IPS-20b (cell line): ENCODE results near the gene GABRG3.
"Not testable (repeated sequence)": the region's sequence is repeated elsewhere in the genome, so short reads cannot be mapped to it uniquely, and the experiment has no call there.

ENCODE experiments used
- H3K27ac ChIP-seq: one replicate; pipeline ENCODE4 v1.5.1; 2013; ENCODE audit warnings: low read length
- H3K27me3 ChIP-seq: 2 replicates; pipeline ENCODE4 v1.6.1; 2013; ENCODE audit warnings: mild to moderate bottlenecking, low read length, inconsistent platforms; ENCODE audit not compliant: insufficient read depth
- H3K36me3 ChIP-seq: 2 replicates; pipeline ENCODE4 v1.6.1; 2013; ENCODE audit warnings: low read depth, mild to moderate bottlenecking, inconsistent platforms, low read length, moderate library complexity; ENCODE audit not compliant: insufficient read depth
- H3K4me1 ChIP-seq: 2 replicates; pipeline ENCODE4 v1.6.1; 2013; ENCODE audit warnings: mild to moderate bottlenecking, control low read depth, inconsistent platforms, low read length, moderate library complexity; ENCODE audit not compliant: insufficient read depth
- H3K4me3 ChIP-seq: 2 replicates; pipeline ENCODE4 v1.5.1; 2013; ENCODE audit warnings: mild to moderate bottlenecking, low read length, inconsistent platforms
- H3K9ac ChIP-seq: 2 replicates; pipeline ENCODE4 v1.6.1; 2013; ENCODE audit warnings: low read depth, mild to moderate bottlenecking, inconsistent platforms, low read length, moderate library complexity
- H3K9me3 ChIP-seq: 2 replicates; pipeline ENCODE4 v1.6.1; 2013; ENCODE audit warnings: mild to moderate bottlenecking, low read depth, low read length, inconsistent platforms; ENCODE audit not compliant: insufficient read depth

Gene GABRG3

GRCh38 chr15:27137127-27137526 lies 166.1 kb downstream of the GABRG3 start:
- H3K27ac ChIP-seq, result no peak overlapping the region
- H3K4me3 ChIP-seq, result no peak overlapping the region
- H3K27me3 ChIP-seq, result no peaks in the 10 kb centered on the region
- H3K36me3 ChIP-seq, result no peaks in the 10 kb centered on the region
- H3K9me3 ChIP-seq, result no peaks in the 10 kb centered on the region
- no peaks in the 10 kb centered on the region for H3K4me1 ChIP-seq
- H3K9ac ChIP-seq, result no peak overlapping the region

- Histone ChIP-seq H3K4me3 (no peak overlapping the region), H3K9me3 (no peaks in the 10 kb centered on the region), H3K9ac (no peak overlapping the region), H3K4me1 (no peaks in the 10 kb centered on the region), H3K36me3 (no peaks in the 10 kb centered on the region), H3K27ac (no peak overlapping the region), H3K27me3 (no peaks in the 10 kb centered on the region)
These were observed 194.6 kb downstream of the GABRG3 start for GRCh38 chr15:27165590-27165989.

- no peak overlapping the region for H3K27ac ChIP-seq
- H3K4me3 ChIP-seq, result no peak overlapping the region
- no peaks in the 10 kb centered on the region for H3K9me3 ChIP-seq
These were observed 195.9 kb downstream of the GABRG3 start for GRCh38 chr15:27166917-27167316.

GRCh38 chr15:27167738-27168137 lies 196.8 kb downstream of the GABRG3 start:
- H3K27me3 ChIP-seq, result no peaks in the 10 kb centered on the region
- no peaks in the 10 kb centered on the region for H3K9me3 ChIP-seq
- H3K27ac ChIP-seq, result no peak overlapping the region
- no peak overlapping the region for H3K4me3 ChIP-seq
- peaks cover 10% of the 10 kb centered on the region for H3K4me1 ChIP-seq
- no peaks in the 10 kb centered on the region for H3K36me3 ChIP-seq
- H3K9ac ChIP-seq, result no peak overlapping the region

More at GRCh38 chr15:27166917-27167316, 195.9 kb downstream of the GABRG3 start:
- no peaks in the 10 kb centered on the region for H3K27me3 ChIP-seq
- no peaks in the 10 kb centered on the region for H3K36me3 ChIP-seq
- H3K4me1 ChIP-seq, result peaks cover 1% of the 10 kb centered on the region
- no peak overlapping the region for H3K9ac ChIP-seq

GRCh38 chr15:27170851-27171250 lies 199.9 kb downstream of the GABRG3 start:
- Histone ChIP-seq H3K4me3 (no peak overlapping the region), H3K36me3 (no peaks in the 10 kb centered on the region), H3K27me3 (no peaks in the 10 kb centered on the region), H3K4me1 (peaks cover 20% of the 10 kb centered on the region), H3K9ac (no peak overlapping the region), H3K27ac (no peak overlapping the region), H3K9me3 (no peaks in the 10 kb centered on the region)

- no peak overlapping the region for H3K27ac ChIP-seq
- H3K4me3 ChIP-seq, result no peak overlapping the region
- H3K9me3 ChIP-seq, result peaks cover 17% of the 10 kb centered on the region
- no peaks in the 10 kb centered on the region for H3K27me3 ChIP-seq
- H3K36me3 ChIP-seq, result 0 out of 2 replicates have a peak, but pooled peaks cover 8% of the 10 kb centered on the region
- H3K4me1 ChIP-seq, result peaks cover 24% of the 10 kb centered on the region
- no peak overlapping the region for H3K9ac ChIP-seq
These were observed 201.8 kb downstream of the GABRG3 start for GRCh38 chr15:27172821-27173220.

- Histone ChIP-seq H3K27me3 (no peaks in the 10 kb centered on the region), H3K9me3 (peaks cover 22% of the 10 kb centered on the region), H3K4me1 (peaks cover 24% of the 10 kb centered on the region), H3K27ac (peak overlapping the region; percentile 21), H3K36me3 (0 out of 2 replicates have a peak, but pooled peaks cover 8% of the 10 kb centered on the region), H3K9ac (peak overlapping the region; percentile 46), H3K4me3 (no peak overlapping the region)
These were observed 204.6 kb downstream of the GABRG3 start for GRCh38 chr15:27175472-27176153.

- Histone ChIP-seq H3K9me3 (peaks cover 22% of the 10 kb centered on the region), H3K4me1 (peaks cover 23% of the 10 kb centered on the region), H3K36me3 (0 out of 2 replicates have a peak, but pooled peaks cover 8% of the 10 kb centered on the region), H3K27me3 (no peaks in the 10 kb centered on the region), H3K9ac (no peak overlapping the region), H3K27ac (no peak overlapping the region), H3K4me3 (no peak overlapping the region; the same call in 1 of the 2 replicates)
These were observed 205.9 kb downstream of the GABRG3 start for GRCh38 chr15:27176785-27177406.

GRCh38 chr15:27179789-27180188 lies 208.8 kb downstream of the GABRG3 start:
- peaks cover 22% of the 10 kb centered on the region for H3K9me3 ChIP-seq
- H3K9ac ChIP-seq, result no peak overlapping the region
- no peak overlapping the region for H3K4me3 ChIP-seq
- H3K4me1 ChIP-seq, result peaks cover 13% of the 10 kb centered on the region
- no peak overlapping the region for H3K27ac ChIP-seq
- H3K27me3 ChIP-seq, result no peaks in the 10 kb centered on the region
- 0 out of 2 replicates have a peak, but pooled peaks cover 8% of the 10 kb centered on the region for H3K36me3 ChIP-seq

- Histone ChIP-seq H3K4me1 (no peaks in the 10 kb centered on the region), H3K4me3 (no peak overlapping the region), H3K36me3 (no peaks in the 10 kb centered on the region), H3K9me3 (peaks cover 7% of the 10 kb centered on the region), H3K9ac (no peak overlapping the region), H3K27me3 (no peaks in the 10 kb centered on the region), H3K27ac (no peak overlapping the region)
These were observed 211.7 kb downstream of the GABRG3 start for GRCh38 chr15:27182561-27183110.

GRCh38 chr15:27183201-27183600 lies 212.2 kb downstream of the GABRG3 start:
- H3K27ac ChIP-seq, result no peak overlapping the region
- no peak overlapping the region for H3K9ac ChIP-seq
- H3K27me3 ChIP-seq, result no peaks in the 10 kb centered on the region
- no peak overlapping the region for H3K4me3 ChIP-seq
- H3K36me3 ChIP-seq, result no peaks in the 10 kb centered on the region
- H3K9me3 ChIP-seq, result peaks cover under 1% of the 10 kb centered on the region
- H3K4me1 ChIP-seq, result no peaks in the 10 kb centered on the region

- not testable (repeated sequence) for H3K9me3 ChIP-seq, H3K4me3 ChIP-seq, H3K9ac ChIP-seq, H3K4me1 ChIP-seq, H3K27ac ChIP-seq, H3K27me3 ChIP-seq, H3K36me3 ChIP-seq
These were observed 220.5 kb downstream of the GABRG3 start for GRCh38 chr15:27191515-27191914.
